Measurements from ENCODE around the gene CAPZB.

The CAPZB gene

GRCh38 chr1:19467199-19468187, 17.8 kb downstream of the CAPZB start:
- DNase-seq, result no peak

DNA sequence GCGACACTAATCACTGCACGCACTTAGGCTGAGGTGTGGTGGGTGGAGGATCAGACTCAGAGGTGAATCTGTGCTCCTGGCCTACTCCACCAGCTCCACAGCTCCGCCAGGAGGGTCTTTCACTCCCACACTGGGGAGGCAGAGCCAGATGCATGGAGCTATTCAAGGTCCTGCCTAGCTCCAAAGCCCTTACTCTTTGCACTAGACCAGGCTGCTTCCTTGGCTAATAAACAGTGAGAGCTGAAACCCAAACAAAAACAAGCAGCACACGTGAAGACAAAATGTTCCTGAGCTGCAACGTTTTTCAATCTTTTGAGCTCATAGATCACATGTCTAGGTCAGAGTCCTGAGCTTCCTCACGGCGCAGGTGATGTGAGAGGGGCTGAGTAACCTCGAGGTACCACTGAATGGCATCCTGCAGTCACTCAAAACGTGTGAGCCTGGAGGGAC, 19.2 kb downstream of the CAPZB start:
- no peak for DNase-seq

DNA sequence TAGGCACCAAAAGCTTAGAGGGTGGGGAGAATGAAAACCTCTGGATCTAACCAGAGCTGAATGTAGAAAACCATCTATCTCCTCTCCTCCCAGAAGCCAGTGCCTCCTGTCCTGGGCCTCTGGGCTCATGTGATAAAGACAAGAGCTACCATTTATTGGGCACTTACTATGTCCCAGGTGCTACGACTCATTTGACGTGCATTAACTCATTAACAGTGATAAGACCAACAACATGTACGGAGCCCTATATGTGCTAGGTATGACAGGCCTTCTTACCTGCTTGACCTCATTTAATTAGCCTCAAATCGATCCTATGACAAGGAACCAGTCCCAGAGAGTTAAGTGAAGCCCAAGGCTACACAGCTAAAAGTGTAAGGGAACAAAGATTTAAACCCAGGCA, 19.7 kb downstream of the CAPZB start:
- no peak for DNase-seq

DNA sequence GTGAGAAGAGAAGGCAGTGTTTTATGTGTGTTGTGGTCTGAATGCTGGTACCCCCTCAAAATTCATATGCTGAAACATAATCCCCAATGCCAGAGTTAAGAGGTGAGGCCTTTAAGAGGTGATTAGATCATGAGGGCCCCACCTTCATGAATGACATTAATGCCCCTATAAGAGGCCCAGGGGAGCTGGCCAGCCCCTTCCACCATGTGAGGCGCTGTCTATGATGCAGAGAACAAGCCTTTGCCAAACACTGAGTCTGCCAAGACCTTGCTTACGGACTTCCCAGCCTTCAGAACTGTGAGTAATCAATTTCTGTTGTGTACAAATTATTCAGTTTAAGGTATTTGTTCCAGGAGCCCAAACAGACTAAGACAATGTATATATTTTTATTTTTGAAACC, 20.2 kb downstream of the CAPZB start:
- peak; percentile 17 for DNase-seq

DNA sequence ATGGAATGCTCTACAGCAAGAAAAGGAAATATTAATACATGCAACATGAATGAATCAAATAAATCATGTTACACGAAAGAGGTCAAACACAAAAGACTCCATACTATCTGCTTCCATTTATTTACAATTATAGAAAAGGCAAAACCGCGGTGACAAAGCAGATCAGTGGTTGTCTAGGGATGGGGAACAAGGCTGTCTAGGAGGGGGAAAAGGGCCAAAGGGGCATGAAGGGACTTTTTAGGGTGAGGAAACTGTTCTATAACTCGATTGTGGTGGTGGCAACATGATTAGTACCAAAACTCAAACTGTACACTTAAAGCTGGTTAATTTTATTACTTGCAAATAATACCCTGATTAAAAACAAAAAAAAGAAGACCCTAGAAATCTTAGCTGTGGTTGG, 20.6 kb downstream of the CAPZB start:
- DNase-seq, result no peak

DNA sequence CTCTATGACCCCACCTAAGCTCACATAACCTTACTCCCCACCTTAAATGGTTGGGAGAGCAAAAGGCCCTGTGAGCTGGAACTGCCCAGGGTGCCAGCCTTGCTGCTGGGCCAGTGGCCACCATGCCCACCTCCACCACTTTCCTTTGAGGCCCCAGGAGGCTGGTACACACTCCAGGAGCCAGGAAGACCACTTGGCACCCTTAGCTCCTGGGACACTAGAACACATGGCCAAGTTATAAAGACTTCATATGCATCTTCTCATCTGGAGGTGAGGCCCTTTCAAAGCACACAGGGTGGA, 21.9 kb downstream of the CAPZB start:
- DNase-seq, result no peak

GRCh38 chr1:19462781-19463503, 22.4 kb downstream of the CAPZB start:
- no peak for DNase-seq

GRCh38 chr1:19461220-19461554, 24.2 kb downstream of the CAPZB start:
- peak; percentile 76 for DNase-seq

GRCh38 chr1:19460535-19461219, 24.7 kb downstream of the CAPZB start:
- DNase-seq, result peak; percentile 76

GRCh38 chr1:19458815-19459417, 26.4 kb downstream of the CAPZB start:
- no peak for DNase-seq

DNA sequence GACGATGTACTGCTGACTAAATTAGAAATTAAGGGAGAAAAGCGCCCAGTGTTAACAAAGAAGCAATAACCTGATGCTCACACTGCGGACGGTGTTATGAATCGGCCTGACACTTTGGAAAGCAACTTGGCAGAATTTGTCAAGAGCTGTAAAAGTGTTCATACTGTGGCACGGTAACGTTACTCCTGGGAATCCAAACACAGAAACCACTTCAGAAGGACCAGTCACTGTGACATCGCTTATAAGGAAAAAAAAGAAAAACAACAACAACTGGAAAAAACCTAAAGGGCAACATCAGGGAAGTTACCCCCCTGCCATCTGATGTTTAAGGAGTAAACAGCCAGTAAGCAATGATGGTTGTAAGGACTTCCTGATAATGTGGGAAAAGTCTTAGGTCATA, 27.7 kb downstream of the CAPZB start:
- no peak for DNase-seq

DNA sequence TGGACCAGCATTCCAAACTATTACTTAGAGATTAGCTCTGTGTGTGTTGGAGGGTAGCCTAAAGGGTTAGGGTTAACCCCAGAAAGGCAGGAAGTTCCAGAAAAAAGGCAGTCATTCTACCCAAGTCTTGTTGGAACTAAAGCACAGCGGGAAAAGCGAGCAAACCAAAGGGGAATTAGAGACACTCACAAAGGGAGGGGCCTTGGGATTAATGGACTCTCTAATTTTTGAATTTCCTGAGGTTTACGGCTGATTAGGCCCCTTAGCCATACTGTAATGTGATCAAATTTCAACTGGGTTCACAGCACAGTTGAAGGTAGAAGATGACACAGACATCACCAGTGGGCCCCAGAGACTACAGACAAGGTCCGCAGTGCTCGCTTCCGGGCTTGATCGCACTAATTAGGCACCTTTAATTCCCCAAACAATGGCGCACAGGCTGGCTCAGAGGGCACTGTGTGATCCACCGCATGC, 28.3 kb downstream of the CAPZB start:
- DNase-seq, result peak; percentile 52

GRCh38 chr1:19455353-19455752, 30.0 kb downstream of the CAPZB start:
- DNase-seq, result no peak

DNA sequence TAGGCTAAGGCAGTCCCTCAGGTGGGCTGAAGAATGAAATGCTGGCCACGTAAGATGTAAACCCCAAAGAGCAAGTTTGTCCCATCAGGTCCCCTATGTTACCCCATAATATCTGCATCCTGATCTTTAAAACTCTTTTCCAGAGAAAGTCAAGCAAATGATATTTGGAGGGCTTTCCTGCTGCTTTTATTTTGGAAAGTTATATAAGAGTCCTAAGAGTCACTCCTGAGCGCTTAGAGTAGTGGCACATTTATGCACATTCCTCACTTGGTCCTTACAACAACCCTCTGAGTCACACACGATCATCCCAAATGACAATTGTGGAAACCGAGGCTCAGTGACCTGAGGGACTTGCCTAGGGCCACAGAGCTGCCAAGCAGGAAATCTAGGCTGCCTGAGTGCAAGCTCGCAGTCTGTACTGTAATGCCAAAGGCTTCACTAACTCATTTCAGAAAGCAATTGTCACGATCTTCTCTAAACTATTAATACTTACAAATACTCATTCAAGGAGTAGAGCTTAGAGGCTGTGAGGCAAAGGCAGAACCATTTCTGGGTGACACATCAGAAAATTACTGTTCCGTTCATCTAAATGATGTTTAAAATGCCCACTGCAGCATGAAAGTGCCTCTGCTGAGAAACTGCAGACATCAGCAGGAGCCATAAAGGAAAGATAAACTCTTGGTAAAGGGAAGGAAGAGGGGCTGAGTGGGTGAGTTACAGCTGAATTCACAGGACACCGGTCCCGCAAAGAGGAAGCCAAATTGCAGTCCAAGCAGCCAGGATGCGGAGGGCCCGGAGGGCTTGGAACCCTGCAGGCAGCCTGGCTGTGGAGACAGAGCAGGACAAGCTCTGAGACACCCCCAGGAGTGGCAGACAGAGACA, 30.8 kb downstream of the CAPZB start:
- DNase-seq, result no peak

- DNase-seq, result no peak
Measured at GRCh38 chr1:19453741-19454201, 31.6 kb downstream of the CAPZB start.

DNA sequence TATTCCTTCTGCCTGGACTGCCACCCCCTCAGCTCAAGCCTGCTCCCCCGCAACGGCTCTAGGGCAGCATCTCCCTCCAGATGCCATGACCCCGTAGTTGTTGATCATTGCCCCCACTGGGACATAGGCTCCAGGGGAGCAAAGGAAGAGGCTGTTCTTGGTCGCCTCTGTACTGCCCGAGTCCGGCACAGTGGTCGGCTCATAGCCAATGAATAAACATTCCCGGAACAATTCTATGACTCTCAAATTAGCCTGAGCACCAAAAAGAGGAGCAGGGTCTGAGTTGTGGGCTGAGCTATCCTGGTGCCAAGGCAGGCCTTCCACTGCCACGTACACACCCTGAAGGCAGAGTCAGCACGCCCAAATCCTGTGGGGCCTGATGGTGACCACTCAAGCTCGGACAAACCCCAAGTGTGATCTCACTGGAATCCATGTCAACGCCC, 33.1 kb downstream of the CAPZB start:
- no peak for DNase-seq

DNA sequence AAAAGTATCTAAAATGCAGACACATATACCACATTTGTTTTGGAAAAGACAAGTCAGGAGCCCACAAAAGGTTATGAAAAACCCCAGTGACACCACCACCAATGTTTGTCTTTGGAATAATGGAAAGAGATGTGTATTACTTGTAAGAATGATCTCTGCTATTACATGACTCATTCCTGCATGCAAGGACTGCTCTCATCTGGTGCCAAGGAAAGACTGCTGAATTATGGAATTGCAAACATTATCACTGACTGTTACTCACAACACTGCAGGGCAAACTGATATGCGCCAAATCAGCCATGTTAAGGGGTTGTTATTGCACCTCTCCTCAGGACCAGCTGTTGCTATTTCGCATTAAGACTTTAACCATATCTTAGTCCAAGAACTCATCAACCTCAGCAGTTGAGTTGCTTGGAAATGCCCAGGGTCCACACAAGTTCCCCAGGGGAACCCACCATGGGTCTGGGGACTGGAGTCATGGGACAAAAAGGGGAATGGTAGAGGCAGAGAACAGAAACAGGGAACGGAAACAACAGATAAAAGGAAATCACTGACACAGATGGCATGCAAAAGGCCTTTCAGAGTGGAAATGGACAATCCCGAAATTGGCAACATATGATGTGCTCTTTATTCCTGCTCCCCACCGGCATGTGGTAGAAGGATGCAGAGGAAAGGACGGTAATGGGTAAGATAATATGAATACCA, 34.4 kb downstream of the CAPZB start:
- no peak for DNase-seq

- DNase-seq, result no peak
Measured at GRCh38 chr1:19449454-19450228, 35.7 kb downstream of the CAPZB start.

GRCh38 chr1:19448491-19449439, 36.6 kb downstream of the CAPZB start:
- no peak for DNase-seq
